Heart left ventricle (tissue), 16 donors: ENCODE data around the gene SLC5A2. TPM values are rescaled to one million over a fixed set of nuclear protein-coding genes. Genes with fewer than 3 reads are reported as not detected.
"Not testable (repeated sequence)": the region's sequence is repeated elsewhere in the genome, so short reads cannot be mapped to it uniquely, and the experiment has no call there.

Experiments used
- ATAC-seq, 4 donors: fragments of 200-7000 bp; cut with Tn5 transposase; one replicate each; pipeline ENCODE4 v1.9.1; 2020 to 2022; ENCODE audit warnings: moderate library complexity in 4 of 4, mild to moderate bottlenecking in 3 of 4, moderate number of reproducible peaks in 1 of 4
- DNase-seq, 5 donors: peaks; one replicate each; pipeline ENCODE4 v3.0.0-alpha.2; 2020
- H3K27ac ChIP-seq, 12 donors: fragments of 200-600 bp; sonication (generic) in 4 of 12; one replicate each; pipeline versions ENCODE4 v1.5.0 to v1.8.0; 2016 to 2022; ENCODE audit warnings: mild to moderate bottlenecking in 2 of 12
- H3K27me3 ChIP-seq, 9 donors: fragments of 200-600 bp; sonication (generic) in 2 of 9; one replicate each; pipeline versions ENCODE4 v1.5.1 to v1.8.0; 2016 to 2022; ENCODE audit warnings: mild to moderate bottlenecking in 3 of 9
- H3K36me3 ChIP-seq, 9 donors: fragments of 200-600 bp; sonication (generic) in 2 of 9; one replicate each; pipeline versions ENCODE4 v1.5.0 to v1.8.0; 2018 to 2022; ENCODE audit warnings: mild to moderate bottlenecking in 2 of 9
- H3K4me1 ChIP-seq, 12 donors: fragments of 200-600 bp; sonication (generic) in 4 of 12; one replicate each; pipeline versions ENCODE4 v1.5.0 to v1.8.0; 2016 to 2022; ENCODE audit warnings: mild to moderate bottlenecking in 3 of 12
- H3K4me3 ChIP-seq, 12 donors: fragments of 200-600 bp; sonication (generic) in 4 of 12; one replicate each; pipeline versions ENCODE4 v1.5.0 to v1.8.0; 2017 to 2022; ENCODE audit warnings: mild to moderate bottlenecking in 9 of 12, moderate library complexity in 4 of 12
- H3K9me3 ChIP-seq, 12 donors: fragments of 200-600 bp; sonication (generic) in 4 of 12; one replicate each; pipeline versions ENCODE4 v1.5.0 to v1.8.0; 2016 to 2022; ENCODE audit warnings: mild to moderate bottlenecking in 1 of 12
- CTCF ChIP-seq, 12 donors: fragments of 200-600 bp; sonication (generic) in 4 of 12; IDR thresholded peaks; one replicate each; pipeline versions ENCODE4 v1.5.0 to v1.8.0; 2018 to 2022; ENCODE audit warnings: antibody characterized with exemption in 12 of 12, mild to moderate bottlenecking in 5 of 12
- POLR2A ChIP-seq, 2 donors: fragments of 450-650 bp; IDR thresholded peaks; one replicate each; pipeline ENCODE4 v1.6.1; 2017; ENCODE audit warnings: antibody characterized with exemption in 2 of 2, mild to moderate bottlenecking in 2 of 2, moderate library complexity in 2 of 2
- WGBS, 4 donors: extraction: QIAGEN DNeasy Blood & Tissue Kit in 2 of 4; methylation state at CpG; one replicate each; pipeline versions ENCODE4 v1.1.5 to v1.1.7; 2013 to 2018; 5-methylcytosine and 5-hydroxymethylcytosine counted together
- intact Hi-C, 10 donors: fragments of 100-400 bp; cut with DNase I; formaldehyde crosslinking; loops; one replicate each; pipeline versions ENCODE4 v1.11.1 to v1.14.2; 2022
- polyA plus RNA-seq, 2 donors: library from polyadenylated mRNA; stranded (reverse); fragments of 200-250 nt; gene quantifications; one replicate each; pipeline ENCODE4 v1.2.3, GENCODE V29; 2013
- total RNA-seq, 9 donors: library from RNA; depleted of rRNA in 2 of 9; stranded (reverse); fragments of >200 nt in 2 of 9; fragmentation: NEBNext Ultra II Directional in 3 of 9; extraction: Animal tissue kit (Norgen Biotek cat#: 25700) in 3 of 9; gene quantifications; one replicate each; pipeline versions ENCODE4 v1.1.0 to v1.2.4, GENCODE V29; 2016 to 2023
- donor health status: ischemic (EF 13 %, LVEDD 7.1; RV severe dilation, severe dysfunction).
- donor health status: healthy with polysubstance abuse.
- donor health status: DM: no; HTN: yes; CAD: no.
- donor health status: DM: no; HTN: no; CAD: no.
- donor health status: ischemic (EF 25% LVEDD 6.9; RV normal size, moderate dysfunction).
- donor health status: ischemic (EF 25% LVEDD 5.7; RV mildly dilated, moderate dysfunction).
- donor health status: healthy.
- donor health status: DM: yes; HTN: yes; CAD: no.
- donor health status: ischemic (EF 35%, LVEDD 5.7; RV mildly dilated, moderate dysfunction).
- donor health status: nonischemic (EF 11% LVEDD 7.7; RV severe dilation, severe dysfunction).
- donor health status: DM: yes; HTN: yes; CAD: no.
- donor health status: PGD.
- donor health status: ischemic (EF 29% LVEDD 5.4; RV normal size, mild dysfunction).
- donor health status: nonischemic (EF 23%, LVEDD 6.1; RV moderate dilation, normal function).

The SLC5A2 gene
- total and polyA plus RNA-seq, 11 donors, result 0.08 to 0.76 TPM; not detected in 9

DNA sequence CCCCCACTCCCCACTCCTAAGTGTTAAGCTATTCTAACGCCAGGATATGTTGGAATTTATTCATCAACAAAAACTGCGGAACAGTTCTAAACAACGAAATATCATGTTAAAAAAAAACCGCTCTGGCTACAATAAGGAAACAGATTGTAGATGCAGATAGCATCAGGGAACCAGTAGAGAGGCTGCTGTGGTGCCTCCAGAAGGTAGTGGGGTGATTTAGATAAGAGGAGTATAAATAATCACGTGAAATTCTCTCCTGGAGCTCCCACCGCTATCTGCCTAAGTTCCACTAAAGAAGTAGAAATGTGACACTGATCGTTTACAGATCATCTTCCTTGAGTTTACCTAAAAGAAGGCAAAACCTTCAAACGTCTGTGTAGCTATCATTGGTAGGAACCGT is 52.8 kb downstream of the SLC5A2 start:
- no peaks in the 10 kb centered on the region for H3K9me3 ChIP-seq
- no peak for TF ChIP-seq POLR2A (IDR thresholded peaks at IDR 0.05)
- H3K27ac ChIP-seq, result no peak overlapping the region
- peaks cover 0 to 61% (median 18%) of the 10 kb centered on the region in 9 donors for H3K27me3 ChIP-seq
- H3K36me3 ChIP-seq, result no peaks in the 10 kb centered on the region
- peaks cover 0 to 9% (median 0%) of the 10 kb centered on the region in 12 donors for H3K4me1 ChIP-seq
- H3K4me3 ChIP-seq, result no peak overlapping the region
- WGBS, 4 donors, result 42 to 48% (median 47%) methylated on average over 9 of the region's 9 CpGs
- ATAC-seq (no peak), DNase-seq (no peak)
- intact Hi-C loops, result no loop called here

- ATAC-seq, result no peak
- no peaks in the 10 kb centered on the region for H3K36me3 ChIP-seq
- H3K27ac ChIP-seq, result no peak overlapping the region
- H3K4me3 ChIP-seq, result peak overlapping the region in 10 of 12 donors; percentile 34 to 53 (median 49)
- WGBS, 4 donors, result 64 to 67% (median 67%) methylated on average over 19 to 21 of the region's 21 CpGs
- H3K4me1 ChIP-seq, result peaks cover 0 to 9% (median 0%) of the 10 kb centered on the region in 12 donors
- TF ChIP-seq CTCF (IDR thresholded peaks at IDR 0.05) (no peak), POLR2A (IDR thresholded peaks at IDR 0.05) (no peak)
- no peaks in the 10 kb centered on the region for H3K9me3 ChIP-seq
- peaks cover 0 to 53% (median 15%) of the 10 kb centered on the region in 9 donors for H3K27me3 ChIP-seq
- intact Hi-C loops, result no loop called here
- DNase-seq, result no peak
Observed at GRCh38 chr16:31536804-31537361, 54.0 kb downstream of the SLC5A2 start.

DNA sequence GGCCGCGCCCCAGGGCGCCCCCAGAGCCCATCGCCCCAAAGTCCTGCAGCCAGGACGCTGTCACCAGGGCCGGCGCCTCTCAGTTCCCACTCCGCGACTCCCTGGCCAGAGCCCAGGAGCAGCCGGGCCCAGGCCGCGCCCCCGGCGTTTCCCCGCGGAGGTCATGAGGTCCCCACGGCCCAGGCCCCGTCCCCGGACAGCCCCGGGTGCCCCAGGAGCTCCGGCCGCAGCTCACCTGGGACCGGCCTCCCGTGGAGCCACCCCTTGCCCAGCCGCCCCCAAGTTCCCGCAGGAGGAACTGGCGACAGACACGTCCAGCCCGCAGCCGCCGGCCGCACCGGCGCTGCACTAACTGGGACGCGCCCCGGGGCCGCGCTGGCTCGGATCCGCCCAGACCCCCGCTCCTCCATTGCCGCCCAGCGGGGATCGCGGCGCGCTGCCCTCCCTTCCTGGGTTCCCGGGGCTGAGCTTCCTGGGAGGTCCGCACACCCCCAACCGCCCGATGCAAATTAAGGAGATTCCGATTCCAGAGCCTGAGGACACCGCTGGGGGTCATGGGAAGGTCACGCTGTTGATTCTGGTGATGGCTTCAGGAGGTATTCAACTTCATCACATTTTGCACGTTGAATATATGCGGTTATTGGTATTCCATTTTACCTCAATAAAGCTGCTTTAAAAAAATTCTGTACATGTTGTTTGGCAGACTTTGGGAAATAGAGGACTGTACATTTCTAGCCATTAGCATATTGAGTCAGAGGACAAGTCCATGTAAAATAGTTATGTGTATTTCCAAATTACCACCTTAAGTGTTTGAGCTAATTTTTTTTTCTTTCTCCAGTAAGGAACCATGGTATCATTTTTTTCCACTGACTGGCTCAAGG is 54.7 kb downstream of the SLC5A2 start:
- peak in 2 of 4 donors; percentile 52 to 63 for ATAC-seq
- TF ChIP-seq CTCF (IDR thresholded peaks at IDR 0.05) (no peak), POLR2A (IDR thresholded peaks at IDR 0.05) (no peak)
- Histone ChIP-seq H3K36me3 (no peaks in the 10 kb centered on the region), H3K27me3 (peaks cover 0 to 56% (median 15%) of the 10 kb centered on the region in 9 donors), H3K4me1 (peaks cover 0 to 9% (median 0%) of the 10 kb centered on the region in 12 donors), H3K9me3 (peaks cover 0 to 2% (median 0%) of the 10 kb centered on the region in 12 donors), H3K27ac (no peak overlapping the region), H3K4me3 (peak overlapping the region; percentile 14 to 53 (median 49))
- peak in 1 of 5 donors; percentile 35 for DNase-seq
- 4 to 6% (median 5%) methylated on average over 12 to 57 of the region's 57 CpGs for WGBS, 4 donors
- intact Hi-C loops, result no loop called here

- intact Hi-C loops, result not testable (repeated sequence)
Observed at GRCh38 chr16:31538243-31538598, 55.3 kb downstream of the SLC5A2 start.

DNA sequence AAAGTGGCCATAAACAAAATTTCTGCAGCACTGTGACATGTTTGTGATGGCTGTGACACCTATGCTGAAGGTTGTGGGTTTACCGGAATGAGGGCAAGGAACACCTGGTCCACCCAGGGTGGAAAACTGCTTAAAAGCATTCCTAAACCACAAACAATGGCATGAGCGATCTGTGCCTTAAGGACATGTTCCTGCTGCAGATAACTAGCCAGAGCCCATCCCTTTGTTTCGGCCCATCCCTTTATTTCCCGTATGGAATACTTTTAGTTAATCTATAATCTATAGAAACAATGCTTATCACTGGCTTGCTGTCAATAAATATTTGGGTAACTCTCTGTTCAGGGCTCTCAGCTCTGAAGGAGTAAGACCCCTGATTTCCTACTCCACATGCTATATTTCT is 56.8 kb downstream of the SLC5A2 start:
- intact Hi-C loops, H3K36me3 ChIP-seq, H3K4me1 ChIP-seq, H3K9me3 ChIP-seq, H3K27ac ChIP-seq, DNase-seq, ATAC-seq, H3K4me3 ChIP-seq: not testable (repeated sequence)
- peaks cover 0 to 45% (median 15%) of the 10 kb centered on the region in 9 donors for H3K27me3 ChIP-seq
- WGBS, 4 donors, result 82 to 90% (median 86%) methylated on average over 4 of the region's 4 CpGs

More at GRCh38 chr16:31538243-31538598, 55.3 kb downstream of the SLC5A2 start:
- not testable (repeated sequence) for H3K4me3 ChIP-seq, H3K9me3 ChIP-seq, H3K36me3 ChIP-seq, DNase-seq, ATAC-seq, H3K4me1 ChIP-seq, H3K27ac ChIP-seq
- WGBS, 4 donors, result 75 to 82% (median 76%) methylated on average over 7 of the region's 7 CpGs
- peaks cover 0 to 56% (median 15%) of the 10 kb centered on the region in 9 donors for H3K27me3 ChIP-seq

Other genes starting within 250 kb of the SLC5A2 start
- gene ITGAM, start 223.1 kb upstream of the SLC5A2 start, total RNA-seq, result 10 to 100 TPM in 2 of 9 donors, 1 to 10 TPM in 7; 1.9 to 48.7 (median 4.9) TPM
- gene ITGAM, start 223.1 kb upstream of the SLC5A2 start, polyA plus RNA-seq, result 1 to 10 TPM; 2.5 to 2.6 TPM
- 10 to 100 TPM in 2 of 9 donors, 1 to 10 TPM in 6, under 1 TPM in 1; 0.73 to 52.7 (median 2.0) TPM for gene ITGAX, start 127.9 kb upstream of the SLC5A2 start, total RNA-seq
- gene ITGAX, start 127.9 kb upstream of the SLC5A2 start, polyA plus RNA-seq, result 1 to 10 TPM; 2.0 to 2.2 TPM
- gene ITGAD, start 89.8 kb upstream of the SLC5A2 start, total RNA-seq, result under 1 TPM in 2 of 9 donors, not detected in 7; 0.41 to 0.80 TPM
- gene ITGAD, start 89.8 kb upstream of the SLC5A2 start, polyA plus RNA-seq, result not detected
- 1,000 to 10,000 TPM in 7 of 9 donors, 100 to 1,000 TPM in 2; 393 to 1,682 (median 1,115) TPM for gene COX6A2, start 54.8 kb upstream of the SLC5A2 start, total RNA-seq
- gene COX6A2, start 54.8 kb upstream of the SLC5A2 start, polyA plus RNA-seq, result over 10,000 TPM in 1 of 2 donors, 1,000 to 10,000 TPM in 1; 1,628 to 10,029 TPM
- 1 to 10 TPM; 1.0 to 4.7 (median 2.5) TPM for gene ZNF843, start 40.3 kb upstream of the SLC5A2 start, total RNA-seq
- gene ZNF843, start 40.3 kb upstream of the SLC5A2 start, polyA plus RNA-seq, result 1 to 10 TPM in 1 of 2 donors, under 1 TPM in 1; 0.43 to 1.2 TPM
- gene ARMC5, start 23.6 kb upstream of the SLC5A2 start, total RNA-seq, result 1 to 10 TPM; 4.1 to 9.2 (median 6.5) TPM
- gene ARMC5, start 23.6 kb upstream of the SLC5A2 start, polyA plus RNA-seq, result 1 to 10 TPM; 6.6 to 8.2 TPM
- 10 to 100 TPM; 12.9 to 37.7 (median 19.5) TPM for gene TGFB1I1, start 11.0 kb upstream of the SLC5A2 start, total RNA-seq
- 10 to 100 TPM; 14.1 to 29.5 TPM for gene TGFB1I1, start 11.0 kb upstream of the SLC5A2 start, polyA plus RNA-seq
- gene RUSF1, start 25.3 kb downstream of the SLC5A2 start, total RNA-seq, result 10 to 100 TPM; 17.8 to 32.5 (median 21.2) TPM
- 10 to 100 TPM; 25.3 to 30.9 TPM for gene RUSF1, start 25.3 kb downstream of the SLC5A2 start, polyA plus RNA-seq
- 1 to 10 TPM in 1 of 9 donors, not detected in 8; 2.2 TPM for gene AHSP, start 44.8 kb downstream of the SLC5A2 start, total RNA-seq
- gene AHSP, start 44.8 kb downstream of the SLC5A2 start, polyA plus RNA-seq, result not detected